GM18508 (cell line): ENCODE measurements around the gene UPF3A.

ENCODE experiments used
- ATAC-seq: cut with Tn5 transposase; IDR thresholded peaks from one replicate; pipeline ENCODE4 v1.9.1; 2021; ENCODE audit warnings: moderate number of reproducible peaks; ENCODE audit not compliant: insufficient read depth, unreplicated experiment

UPF3A gene

GRCh38 chr13:114298866-114299265 lies 17.5 kb downstream of the UPF3A start:
- no peak for ATAC-seq

GRCh38 chr13:114299604-114300305 lies 18.4 kb downstream of the UPF3A start:
- no peak for ATAC-seq

- no peak for ATAC-seq
These were observed 22.4 kb downstream of the UPF3A start for GRCh38 chr13:114303700-114304327.

GRCh38 chr13:114304346-114305034 lies 23.1 kb downstream of the UPF3A start:
- no peak for ATAC-seq

GRCh38 chr13:114309086-114309485 lies 27.7 kb downstream of the UPF3A start:
- ATAC-seq: no peak

- ATAC-seq: no peak
These were observed 28.5 kb downstream of the UPF3A start for GRCh38 chr13:114309806-114310410.

- ATAC-seq: no peak
These were observed 29.6 kb downstream of the UPF3A start for GRCh38 chr13:114310956-114311355.

- ATAC-seq: no peak
These were observed 30.0 kb downstream of the UPF3A start for GRCh38 chr13:114311387-114311786.

GRCh38 chr13:114311908-114312307 lies 30.5 kb downstream of the UPF3A start:
- ATAC-seq: no peak

- ATAC-seq: no peak
These were observed 31.9 kb downstream of the UPF3A start for GRCh38 chr13:114313061-114313860.

GRCh38 chr13:114314074-114314912 lies 32.9 kb downstream of the UPF3A start, which contains the start of gene CHAMP1:
TSS of gene CHAMP1 (plus strand) at chr13:114314503. CDS start at chr13:114323843, 9,340 bp downstream.
- ATAC-seq: peak; percentile 38

GRCh38 chr13:114315074-114315785 lies 33.8 kb downstream of the UPF3A start:
- ATAC-seq: no peak

GRCh38 chr13:114318624-114319023 lies 37.2 kb downstream of the UPF3A start:
- no peak for ATAC-seq

GRCh38 chr13:114319441-114319913 lies 38.1 kb downstream of the UPF3A start:
- ATAC-seq: no peak

GRCh38 chr13:114320065-114320464 lies 38.7 kb downstream of the UPF3A start:
- no peak for ATAC-seq

- ATAC-seq: no peak
These were observed 39.9 kb downstream of the UPF3A start for GRCh38 chr13:114321256-114321655.

GRCh38 chr13:114323349-114323748 lies 41.9 kb downstream of the UPF3A start:
- ATAC-seq: no peak

GRCh38 chr13:114324334-114324733 lies 42.9 kb downstream of the UPF3A start:
- no peak for ATAC-seq
